ENCODE measurements around the gene ORM1.
A peak's percentile ranks its signal among the peaks of the same experiment; 100 is the strongest.

Gene ORM1

DNA sequence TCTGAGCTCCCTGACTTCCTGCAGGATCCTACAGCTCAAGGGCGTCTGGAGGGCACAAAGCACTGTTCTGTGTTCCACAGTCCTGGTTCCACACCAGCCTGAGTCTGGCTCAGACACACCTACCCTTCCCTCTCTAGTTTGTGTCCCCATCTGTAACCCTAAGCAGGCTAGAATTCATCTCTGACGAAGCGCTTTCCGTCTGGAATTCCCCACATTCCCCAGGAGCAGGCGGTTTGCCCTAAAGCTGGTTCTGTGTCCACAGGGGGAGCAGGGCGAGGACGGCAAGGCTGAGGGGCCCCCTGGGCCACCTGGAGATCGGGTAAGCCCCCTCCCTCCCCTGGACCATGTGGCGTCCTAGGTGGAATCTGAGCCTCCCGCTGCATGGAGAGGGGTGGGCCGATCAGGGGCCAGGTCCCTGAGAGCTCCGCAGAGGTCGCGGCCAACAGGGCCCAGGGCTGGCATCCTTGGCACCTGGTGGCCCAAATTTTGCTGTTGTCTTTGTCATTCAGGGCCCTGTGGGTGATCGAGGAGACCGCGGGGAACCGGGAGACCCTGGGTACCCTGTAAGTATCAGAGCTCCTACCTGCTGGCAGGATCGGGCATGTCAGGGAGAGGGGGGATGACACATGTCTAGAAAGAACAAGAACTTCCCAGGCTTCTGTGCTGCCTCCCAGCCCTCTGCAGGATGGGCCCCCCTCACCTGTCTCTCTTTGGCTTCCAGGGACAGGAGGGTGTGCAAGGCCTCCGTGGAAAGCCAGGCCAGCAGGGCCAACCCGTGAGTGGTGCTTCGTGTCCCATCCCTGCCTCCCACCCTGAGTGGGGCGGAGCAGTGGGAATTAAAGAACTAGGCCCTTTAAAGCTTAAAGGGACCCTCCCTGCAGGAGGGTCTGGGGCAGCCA lies 34.5 kb upstream of the ORM1 start:
- no peak for DNase-seq

DNA sequence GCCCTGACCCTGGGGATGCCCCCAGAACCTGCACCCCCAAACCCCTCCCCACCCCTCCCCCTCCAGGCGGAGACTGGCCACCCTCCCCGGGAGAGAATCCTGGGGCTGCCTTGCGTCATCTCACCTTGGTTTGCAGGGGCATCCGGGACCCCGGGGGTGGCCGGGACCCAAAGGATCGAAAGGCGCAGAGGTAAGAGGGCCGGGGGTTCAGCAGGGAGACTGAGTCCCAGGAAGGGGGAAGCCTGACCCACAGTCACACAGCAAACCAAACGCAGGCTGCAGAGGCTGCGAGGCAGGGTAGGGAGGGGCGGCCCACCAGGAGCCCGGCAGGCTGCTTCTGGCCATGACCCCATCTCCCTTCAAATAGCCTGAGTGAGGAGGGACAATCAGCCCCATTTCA lies 33.8 kb upstream of the ORM1 start:
- no peak for DNase-seq

DNA sequence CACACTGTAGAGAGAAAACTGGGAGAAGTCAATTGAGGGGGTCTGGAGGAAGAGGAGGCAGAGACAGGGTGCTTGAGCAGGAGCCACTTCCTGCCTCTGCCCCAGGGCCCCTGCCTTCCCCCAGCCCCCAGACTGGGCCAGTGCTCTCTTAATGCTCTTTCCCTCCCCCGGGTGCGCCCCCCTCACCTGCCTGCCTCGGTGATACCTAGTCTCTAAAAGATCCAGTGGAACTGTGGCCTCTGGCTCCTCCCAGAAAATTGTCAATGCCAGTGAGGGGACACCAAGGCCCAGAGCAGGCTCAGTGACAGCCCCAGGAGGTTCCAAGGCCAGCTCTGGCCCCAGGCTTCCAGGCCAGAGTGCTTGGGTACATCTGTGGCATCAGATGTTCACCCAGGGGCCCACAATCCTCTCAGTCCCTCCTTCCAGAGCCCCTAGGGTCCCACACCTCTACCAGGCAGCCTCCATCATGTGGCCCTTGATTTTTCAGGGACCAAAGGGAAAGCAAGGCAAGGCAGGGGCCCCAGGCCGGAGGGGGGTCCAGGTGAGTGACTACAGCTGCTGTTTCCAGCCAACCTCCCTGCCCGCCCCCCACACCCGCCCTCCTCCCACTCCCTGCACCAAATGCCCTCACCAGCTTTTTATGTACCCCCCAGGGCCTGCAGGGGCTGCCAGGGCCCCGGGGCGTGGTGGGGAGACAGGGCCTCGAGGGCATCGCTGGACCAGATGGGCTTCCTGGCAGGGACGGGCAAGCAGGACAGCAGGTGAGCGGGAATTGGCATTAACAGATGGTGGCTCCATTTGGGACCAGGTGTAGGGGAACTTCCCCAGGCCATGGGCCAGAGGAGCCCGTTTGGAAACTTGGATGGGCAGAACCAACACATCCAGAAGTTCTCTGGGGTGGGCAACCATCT lies 33.1 kb upstream of the ORM1 start:
- no peak for DNase-seq

DNA sequence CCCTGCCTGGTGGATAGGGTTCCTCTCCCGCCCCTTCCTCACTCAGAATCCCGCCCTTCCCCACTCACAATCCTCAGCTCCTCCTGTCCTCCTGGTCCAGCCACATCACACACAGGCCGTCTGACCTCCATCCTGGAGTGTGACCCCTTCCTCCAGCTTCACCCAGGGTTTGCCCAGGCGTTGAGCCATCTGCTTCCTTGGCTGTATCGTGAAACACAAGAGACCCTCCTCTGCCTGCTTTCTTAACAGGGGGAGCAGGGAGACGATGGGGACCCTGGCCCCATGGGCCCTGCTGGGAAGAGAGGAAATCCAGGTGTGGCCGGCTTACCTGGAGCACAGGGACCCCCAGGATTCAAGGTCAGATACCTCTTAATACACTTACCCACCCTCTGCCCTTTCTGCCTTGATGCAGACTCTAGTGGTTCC lies 32.3 kb upstream of the ORM1 start:
- no peak for DNase-seq

DNA sequence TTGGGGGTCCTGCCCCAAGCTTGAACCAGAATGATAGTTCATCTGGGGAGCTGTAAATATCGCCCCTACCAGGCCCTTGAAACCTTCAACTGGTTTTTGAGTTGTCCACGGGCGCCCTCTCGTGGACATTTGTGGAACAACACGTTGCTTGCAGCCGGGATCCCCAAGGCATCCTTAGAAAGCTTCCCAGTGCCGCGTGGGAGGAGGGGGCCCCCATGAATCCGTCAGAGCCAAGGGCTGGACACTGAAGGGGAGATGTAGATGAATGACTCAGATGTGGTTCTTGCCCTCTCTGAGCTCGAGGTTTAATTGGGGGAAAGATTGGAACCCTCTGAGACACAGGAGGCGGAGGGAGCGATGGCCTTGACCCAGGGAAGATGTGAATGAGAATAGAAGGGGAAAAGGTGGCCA lies 31.8 kb upstream of the ORM1 start:
- peak; percentile 15 for DNase-seq

DNA sequence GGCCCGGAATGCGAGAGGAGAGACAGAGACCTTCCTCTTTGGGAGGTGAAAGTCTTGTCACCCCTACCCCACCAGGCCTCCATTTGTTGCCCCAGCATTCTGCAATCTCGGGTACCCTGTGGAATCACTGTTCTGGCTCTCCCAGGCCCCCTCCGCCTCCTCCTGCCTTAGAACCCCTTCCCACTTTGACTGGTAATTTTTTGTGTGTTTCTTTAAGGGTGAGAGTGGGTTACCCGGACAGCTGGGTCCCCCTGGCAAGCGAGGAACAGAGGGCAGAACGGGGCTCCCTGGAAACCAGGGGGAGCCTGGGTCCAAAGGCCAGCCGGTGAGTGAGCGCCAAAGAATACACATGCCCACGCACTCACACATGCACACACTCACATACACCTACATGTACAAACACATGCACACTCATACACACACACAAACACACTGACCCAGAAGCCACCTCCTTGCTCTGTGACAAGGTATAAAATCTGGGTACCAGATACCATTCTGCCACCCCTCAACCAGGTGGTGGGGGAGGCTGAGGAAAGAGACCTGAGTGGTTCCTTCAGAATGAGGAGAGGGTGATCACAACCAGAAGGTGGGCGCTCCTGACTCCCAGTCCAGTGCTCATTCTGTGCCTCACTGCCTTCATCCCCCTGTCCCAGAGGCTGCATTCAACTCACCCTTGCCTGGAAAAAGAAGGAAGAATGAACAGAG lies 30.9 kb upstream of the ORM1 start:
- no peak for DNase-seq

DNA sequence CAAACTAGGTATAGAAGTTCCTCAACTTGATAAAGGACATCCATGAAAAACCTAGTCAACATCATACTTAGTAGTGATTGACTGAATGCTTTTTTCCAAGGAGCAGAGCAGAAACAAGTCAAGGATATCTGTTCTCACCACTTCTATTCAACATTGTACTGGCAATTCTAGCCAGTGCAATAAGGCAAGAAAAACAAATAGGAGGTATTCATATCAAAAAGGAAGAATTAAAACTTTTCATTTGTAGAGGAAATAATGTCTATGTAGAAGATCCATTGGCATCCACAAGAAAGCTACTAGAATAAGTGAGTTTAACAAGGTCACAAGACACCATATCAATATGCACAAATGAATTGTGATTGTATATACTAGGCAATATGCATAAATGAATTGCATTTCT lies 28.2 kb upstream of the ORM1 start:
- no peak for DNase-seq

DNA sequence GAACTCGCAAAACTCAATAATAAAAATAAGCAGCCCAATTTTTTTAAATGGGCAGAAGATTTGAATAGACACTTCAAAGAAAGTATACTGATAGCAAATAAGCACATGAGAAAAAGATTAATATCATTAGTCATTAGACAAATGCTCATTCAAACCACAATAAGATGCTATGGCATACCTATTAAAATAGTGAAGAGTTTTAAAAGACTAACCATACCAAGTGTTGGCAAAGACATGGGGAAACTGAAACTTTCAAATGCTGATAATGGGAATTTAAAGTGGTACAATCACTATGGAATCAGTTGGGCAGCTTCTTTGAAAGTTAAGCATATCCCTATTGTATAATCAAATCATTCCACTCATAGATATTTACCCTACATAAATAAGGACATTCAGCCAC lies 26.6 kb upstream of the ORM1 start:
- no peak for DNase-seq

DNA sequence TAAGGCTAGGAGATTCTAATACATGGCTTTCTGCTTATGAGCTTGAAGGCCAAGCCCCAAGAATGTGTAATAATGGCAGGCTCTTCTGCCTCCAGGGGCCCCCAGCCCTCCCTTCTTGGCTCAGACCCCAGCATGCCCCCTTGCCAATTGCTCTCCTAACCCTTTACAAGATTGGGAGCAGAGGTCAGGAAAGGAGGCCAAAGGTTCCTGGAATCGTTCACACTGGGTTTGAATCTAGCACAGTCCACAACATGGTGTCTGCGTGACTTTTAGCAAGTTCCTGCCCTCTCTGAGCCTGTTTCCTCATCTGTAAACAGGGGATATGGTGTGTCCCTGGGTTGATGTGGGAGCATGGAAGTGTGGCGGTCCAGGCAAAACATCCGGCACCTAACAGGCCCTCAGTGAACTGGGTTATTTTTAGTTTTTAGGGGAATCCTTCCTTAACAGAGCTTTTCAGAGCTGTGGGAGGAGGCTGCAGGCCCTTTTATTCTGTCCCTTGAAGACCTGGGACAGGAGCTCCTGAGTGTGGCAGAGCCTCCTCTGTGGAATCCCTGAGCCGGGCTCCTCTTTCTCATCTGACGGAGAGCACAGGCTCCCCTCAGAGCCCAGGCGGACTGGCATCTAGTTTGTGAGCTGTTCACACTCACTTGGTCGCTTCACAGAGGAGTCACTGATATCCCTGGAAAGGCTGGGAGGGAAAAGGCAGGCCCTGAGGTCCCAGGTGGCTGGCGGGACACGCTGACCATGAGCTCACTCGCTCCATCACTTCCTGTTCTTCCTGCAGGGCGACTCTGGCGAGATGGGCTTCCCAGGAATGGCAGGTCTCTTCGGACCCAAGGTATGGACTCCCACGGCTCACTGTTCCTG lies 23.4 kb upstream of the ORM1 start:
- DNase-seq: no peak

DNA sequence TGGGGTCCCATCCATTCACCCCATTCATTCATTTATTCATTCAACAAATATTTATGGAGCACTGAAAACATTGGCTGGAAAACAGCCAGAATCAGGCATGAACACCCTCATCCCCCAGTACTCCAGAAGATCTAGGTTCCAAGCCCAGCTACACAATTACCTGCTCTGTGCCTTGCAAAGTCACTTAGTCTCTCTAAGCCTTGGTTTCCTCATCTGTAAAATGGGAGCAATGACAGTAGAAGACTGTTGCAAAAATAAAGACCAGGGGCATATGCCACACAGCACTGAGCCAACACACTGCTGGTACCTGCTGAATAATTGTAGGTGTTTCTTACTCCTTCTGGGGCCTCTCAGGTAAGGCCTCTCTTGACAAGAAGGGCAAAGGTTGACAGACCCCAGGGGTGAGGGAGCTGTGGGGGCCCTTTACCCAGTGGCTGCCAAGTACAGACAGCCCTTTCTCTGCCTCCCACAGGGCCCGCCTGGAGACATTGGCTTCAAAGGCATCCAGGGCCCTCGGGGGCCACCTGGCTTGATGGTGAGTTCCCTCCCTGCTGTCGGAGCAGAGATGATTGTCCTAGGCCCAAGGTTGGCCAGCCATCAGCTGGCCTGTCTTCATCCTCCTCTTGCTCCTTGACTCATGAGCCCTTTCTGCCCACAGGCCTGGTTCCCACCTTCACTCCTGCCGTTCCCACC lies 22.6 kb upstream of the ORM1 start:
- no peak for DNase-seq

DNA sequence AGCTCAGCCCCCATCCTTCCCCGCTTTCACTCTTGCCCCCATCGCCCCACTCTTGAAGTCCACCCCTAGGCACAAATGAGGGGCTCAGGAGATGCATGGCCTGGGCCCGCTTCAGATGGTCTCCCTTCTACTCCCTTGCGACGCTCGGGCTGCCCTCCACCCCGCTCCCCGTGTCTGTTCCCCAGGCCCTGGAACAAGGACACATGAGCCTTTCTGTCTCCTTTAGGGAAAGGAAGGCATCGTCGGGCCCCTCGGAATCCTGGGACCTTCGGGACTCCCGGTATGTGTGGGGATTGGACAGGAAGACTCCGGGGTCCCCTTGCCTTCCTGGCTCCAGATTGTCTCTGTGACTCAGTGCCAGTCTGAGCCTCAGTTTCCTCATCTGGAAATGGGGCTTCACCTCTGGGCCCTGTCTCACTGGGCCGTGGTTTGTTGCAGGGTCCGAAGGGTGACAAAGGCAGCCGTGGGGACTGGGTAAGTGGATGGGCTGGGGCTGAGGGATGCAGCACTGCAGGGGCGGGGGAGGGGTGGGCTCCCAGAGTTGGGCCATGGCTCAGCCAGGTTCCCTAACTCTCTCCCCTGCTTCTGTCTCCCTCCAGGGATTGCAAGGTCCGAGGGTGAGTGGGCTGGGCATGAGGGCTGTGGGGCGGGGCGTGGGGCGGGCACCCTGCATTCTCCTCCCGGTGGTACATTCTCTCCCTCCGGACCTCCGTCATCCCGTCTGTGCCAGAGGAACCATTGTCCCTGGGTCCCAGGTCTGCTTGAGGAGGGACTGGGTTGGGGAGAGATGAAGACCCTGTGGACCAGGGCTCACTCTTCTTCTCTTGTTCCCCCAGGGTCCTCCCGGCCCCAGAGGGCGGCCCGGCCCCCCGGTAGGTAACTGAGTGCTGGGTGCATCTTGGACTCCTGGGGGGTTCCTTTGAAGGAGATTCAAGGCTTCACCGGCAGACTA lies 21.8 kb upstream of the ORM1 start:
- DNase-seq: no peak

DNA sequence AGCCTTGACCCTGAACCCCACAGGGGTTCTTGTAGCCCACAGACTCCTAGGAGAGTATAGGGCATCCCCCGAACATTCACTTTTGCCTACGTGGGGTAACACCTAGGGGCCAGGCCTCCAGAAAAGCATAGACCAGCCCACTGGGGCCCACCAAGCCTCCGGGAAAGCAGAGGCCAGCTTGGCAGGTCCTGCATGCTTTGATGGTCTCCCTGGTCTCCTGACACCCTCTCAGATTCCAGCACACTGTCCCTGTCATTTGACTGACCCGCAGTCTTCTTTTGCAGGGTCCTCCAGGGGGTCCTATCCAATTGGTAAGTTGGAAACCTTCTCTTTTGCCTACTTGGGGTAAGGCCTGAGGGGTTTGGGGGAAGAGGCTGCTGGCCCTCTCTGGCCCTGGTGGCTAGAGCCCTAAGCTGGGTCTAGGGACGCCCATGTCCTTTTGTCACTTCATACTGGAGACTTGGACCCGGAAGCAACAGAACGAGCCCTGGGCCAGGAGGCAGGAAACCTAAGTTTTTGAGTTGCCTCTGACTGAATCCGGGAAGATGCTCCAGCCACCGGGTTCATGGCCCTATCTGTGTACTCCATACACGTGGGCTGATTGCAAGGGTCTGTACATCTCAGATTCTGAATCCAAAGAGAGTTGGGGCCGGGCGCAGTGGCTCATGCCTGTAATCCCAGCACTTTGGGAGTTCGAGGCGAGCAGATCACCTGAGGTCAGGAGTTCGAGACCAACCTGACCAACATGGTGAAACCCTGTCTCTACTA lies 20.9 kb upstream of the ORM1 start:
- DNase-seq: no peak

DNA sequence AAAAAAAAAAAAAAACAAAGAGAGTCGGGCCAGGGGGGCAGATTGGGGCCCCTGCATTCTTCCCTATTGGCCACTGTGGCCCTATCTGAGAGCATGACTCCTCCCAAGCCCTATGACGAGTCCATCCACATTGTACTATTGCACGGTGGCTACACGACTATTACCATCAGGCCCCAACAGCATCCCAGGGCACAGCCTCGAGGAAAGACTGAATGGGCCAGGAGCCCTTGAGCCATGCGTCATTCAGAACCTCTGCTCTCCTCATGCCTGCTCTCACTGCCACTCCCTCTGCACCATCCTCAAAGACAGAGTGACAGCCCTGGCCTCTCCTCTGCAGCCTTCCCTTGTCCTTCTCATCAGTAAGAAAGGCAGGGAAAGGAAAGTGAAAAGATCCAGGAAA lies 20.2 kb upstream of the ORM1 start:
- DNase-seq: no peak

DNA sequence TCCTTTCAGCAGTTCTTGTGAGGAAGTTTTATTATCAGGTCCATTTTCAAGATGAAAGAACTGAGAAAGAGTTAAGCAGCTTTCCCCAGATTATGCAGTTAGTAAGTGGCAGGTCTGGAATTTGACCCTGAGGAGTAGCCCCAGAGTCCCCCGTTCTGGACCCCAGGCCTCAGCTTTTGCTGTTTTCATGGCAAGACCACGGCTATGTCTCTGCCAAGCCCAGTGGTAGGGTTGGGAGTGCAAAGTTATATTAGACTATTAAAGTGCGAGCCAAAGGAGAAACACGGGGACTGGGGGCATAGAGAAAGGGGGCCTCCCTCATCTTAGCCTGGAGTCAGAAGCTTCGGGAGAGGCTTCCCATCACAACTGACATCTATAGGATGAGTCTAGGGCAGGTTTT lies 19.3 kb upstream of the ORM1 start:
- no peak for DNase-seq

DNA sequence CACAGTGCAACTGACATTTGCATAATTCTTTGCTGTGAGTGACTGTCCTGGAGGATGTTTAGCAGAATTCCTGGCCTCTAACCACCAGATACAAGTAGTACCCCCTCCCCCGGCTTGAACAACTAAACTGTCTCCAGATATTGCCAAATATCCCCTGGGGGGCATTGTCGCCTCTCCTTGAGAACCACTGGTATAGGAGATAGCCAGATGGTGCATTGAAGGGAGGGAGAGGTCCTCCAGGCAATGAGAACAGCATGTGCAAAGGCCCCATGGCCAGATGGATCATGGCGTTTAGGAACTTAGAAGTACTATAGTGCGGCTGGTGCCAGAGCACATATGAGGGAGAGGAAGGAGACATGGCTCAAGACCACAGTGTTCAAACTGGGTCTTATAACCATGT lies 18.9 kb upstream of the ORM1 start:
- no peak for DNase-seq

DNA sequence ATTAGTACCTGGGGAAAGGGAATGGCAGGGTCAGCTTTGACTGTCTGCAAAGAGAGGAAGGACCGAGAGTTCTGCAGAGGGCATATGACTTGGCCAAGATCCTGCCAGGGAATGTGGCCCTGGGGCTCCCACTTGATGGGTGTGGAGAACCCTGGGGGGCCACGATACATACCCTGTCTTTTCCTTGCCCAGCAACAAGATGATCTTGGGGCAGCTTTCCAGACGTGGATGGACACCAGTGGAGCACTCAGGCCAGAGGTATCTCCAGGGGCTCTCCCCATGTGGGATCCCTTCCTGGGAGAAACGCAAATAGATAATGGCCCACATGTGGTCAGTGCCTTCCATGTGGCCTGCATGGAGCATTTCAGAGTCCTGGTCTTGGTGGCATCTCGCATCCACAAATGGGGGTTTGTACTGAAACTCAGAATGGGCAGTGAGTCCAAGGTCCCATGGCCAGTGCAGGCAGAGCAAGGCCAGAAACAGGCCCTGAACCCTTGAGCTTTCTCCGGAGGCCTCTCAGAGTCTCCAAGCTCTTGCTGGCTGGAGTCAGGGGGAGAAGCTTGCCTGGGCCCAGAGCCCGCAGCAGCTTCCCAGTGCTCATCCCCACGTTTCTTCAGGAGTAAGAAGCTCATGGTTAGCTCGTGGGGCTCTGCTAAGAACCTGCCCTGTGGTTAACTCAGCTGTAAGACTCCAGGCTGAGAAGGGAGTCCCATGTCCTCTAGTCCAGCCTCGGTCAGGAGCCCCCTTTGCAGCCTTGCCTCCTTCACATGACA lies 18.3 kb upstream of the ORM1 start:
- DNase-seq: no peak

DNA sequence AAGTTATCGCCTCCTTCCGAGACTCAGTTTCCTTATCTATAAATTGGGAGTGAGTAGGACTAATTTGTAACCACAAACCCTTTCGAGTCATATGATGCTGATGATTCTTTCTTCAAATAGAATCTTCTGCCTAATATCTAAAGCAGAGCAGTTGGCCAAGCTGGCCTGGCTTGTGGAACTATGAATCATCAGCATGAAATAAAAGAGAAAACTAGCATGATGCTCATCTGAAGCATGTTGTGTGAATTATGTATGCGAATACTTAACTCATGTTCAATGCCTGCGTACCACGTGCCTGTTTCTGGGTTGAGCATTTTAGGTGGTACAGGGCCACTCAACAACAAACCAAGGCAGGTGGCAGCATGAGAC lies 15.0 kb upstream of the ORM1 start:
- no peak for DNase-seq

DNA sequence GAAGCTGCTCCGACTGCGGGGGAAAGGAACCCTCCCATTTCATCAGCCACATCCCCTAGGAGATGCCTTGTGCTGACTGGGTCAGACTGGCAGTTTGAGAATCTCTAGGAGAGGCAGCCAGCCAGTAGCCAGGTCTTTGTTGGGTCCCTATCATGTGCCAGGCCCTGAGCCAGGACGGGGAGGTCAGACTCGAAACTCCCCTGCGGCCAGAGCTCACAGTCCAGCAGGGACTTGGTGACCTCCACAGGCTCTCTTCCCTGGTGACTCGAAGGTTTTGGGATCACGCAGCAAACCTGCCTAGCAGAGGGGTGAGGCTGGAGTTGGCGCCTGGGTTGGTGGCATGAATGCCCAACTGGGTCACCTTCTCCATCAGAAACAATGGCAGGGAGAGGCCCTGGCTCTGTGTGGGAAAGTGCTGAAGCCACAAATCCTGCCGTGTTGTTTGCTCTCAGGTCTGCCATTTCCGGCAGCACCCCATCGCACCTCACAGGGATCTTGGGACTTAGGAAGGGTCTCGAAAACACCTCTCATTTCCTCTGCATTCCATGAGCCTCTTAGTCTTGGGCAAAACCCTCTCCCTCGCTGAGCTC lies 14.4 kb upstream of the ORM1 start:
- no peak for DNase-seq

DNA sequence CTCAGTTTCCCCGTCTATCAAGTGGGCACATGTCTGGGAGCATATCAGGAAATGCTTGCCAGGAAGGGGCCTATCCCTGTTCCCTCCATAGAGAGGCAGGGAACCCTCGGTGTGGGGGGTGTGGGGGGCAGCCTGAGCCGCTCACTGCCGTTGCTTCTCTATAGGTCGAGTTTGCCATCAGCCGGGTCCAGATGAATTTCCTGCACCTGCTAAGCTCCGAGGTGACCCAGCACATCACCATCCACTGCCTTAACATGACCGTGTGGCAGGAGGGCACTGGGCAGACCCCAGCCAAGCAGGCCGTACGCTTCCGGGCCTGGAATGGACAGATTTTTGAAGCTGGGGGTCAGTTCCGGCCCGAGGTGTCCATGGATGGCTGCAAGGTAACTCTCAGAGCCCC lies 13.8 kb upstream of the ORM1 start:
- DNase-seq: no peak
